Thyroid gland (tissue), 4 donors: ENCODE measurements around the gene CNDP1.

Experiments
- CTCF ChIP-seq, 6 experiments: fragments of 200-600 bp in 3 of 6; fragments of 450-650 bp in 3 of 6; sonication (generic) in 3 of 6; IDR thresholded peaks; one replicate each; pipeline ENCODE4 v1.5.1; 2016 to 2019; ENCODE audit warnings: antibody characterized with exemption in 6 of 6, mild to moderate bottlenecking in 2 of 6, inconsistent platforms in 1 of 6, moderate library complexity in 1 of 6
- POLR2A ChIP-seq, 2 donors: fragments of 450-650 bp; IDR thresholded peaks; one replicate each; pipeline ENCODE4 v1.6.1; 2017; ENCODE audit warnings: antibody characterized with exemption in 2 of 2, mild to moderate bottlenecking in 2 of 2, moderate library complexity in 1 of 2

GRCh38 chr18:74503137-74503536 lies 31.2 kb upstream of the CNDP1 start:
- TF ChIP-seq POLR2A (IDR thresholded peaks at IDR 0.05): no peak
- no peak for TF ChIP-seq CTCF (IDR thresholded peaks at IDR 0.05)
